Stimulated activated naive CD8-positive, alpha-beta T cell treated with anti-CD3 and anti-CD28 coated beads, Interleukin-15, amount 100 ng/mL, for 72 hours (primary cell): ENCODE results near the gene CAPG.
"Not testable (repeated sequence)": the region's sequence is repeated elsewhere in the genome, so short reads cannot be mapped to it uniquely, and the experiment has no call there.

ENCODE experiments used
- ATAC-seq: fragments of 150-1000 bp; cut with Tn5 transposase; 2 replicates; pipeline ENCODE4 v1.10.0; 2021; ENCODE audit warnings: mild to moderate bottlenecking, moderate library complexity
- DNase-seq, 2 donors: peaks; one replicate each; pipeline ENCODE4 v3.0.0; 2021 to 2022
- H3K27ac Mint-ChIP-seq, 2 donors: one replicate each; pipeline ENCODE4 v1.8.0; 2022; ENCODE audit warnings: mild to moderate bottlenecking in 2 of 2, mixed read lengths in 2 of 2, moderate library complexity in 2 of 2
- H3K27me3 Mint-ChIP-seq: one replicate; pipeline ENCODE4 v1.8.0; 2022; ENCODE audit warnings: mixed read lengths
- H3K4me1 Mint-ChIP-seq: one replicate; pipeline ENCODE4 v1.8.0; 2022; ENCODE audit warnings: mild to moderate bottlenecking, mixed read lengths
- H3K4me3 Mint-ChIP-seq, 2 donors: one replicate each; pipeline ENCODE4 v1.8.0; 2022; ENCODE audit warnings: mild to moderate bottlenecking in 2 of 2, mixed read lengths in 2 of 2, moderate library complexity in 1 of 2
- H3K9me3 Mint-ChIP-seq, 2 donors: one replicate each; pipeline ENCODE4 v1.8.0; 2022; ENCODE audit warnings: mixed read lengths in 2 of 2

Gene CAPG

DNA sequence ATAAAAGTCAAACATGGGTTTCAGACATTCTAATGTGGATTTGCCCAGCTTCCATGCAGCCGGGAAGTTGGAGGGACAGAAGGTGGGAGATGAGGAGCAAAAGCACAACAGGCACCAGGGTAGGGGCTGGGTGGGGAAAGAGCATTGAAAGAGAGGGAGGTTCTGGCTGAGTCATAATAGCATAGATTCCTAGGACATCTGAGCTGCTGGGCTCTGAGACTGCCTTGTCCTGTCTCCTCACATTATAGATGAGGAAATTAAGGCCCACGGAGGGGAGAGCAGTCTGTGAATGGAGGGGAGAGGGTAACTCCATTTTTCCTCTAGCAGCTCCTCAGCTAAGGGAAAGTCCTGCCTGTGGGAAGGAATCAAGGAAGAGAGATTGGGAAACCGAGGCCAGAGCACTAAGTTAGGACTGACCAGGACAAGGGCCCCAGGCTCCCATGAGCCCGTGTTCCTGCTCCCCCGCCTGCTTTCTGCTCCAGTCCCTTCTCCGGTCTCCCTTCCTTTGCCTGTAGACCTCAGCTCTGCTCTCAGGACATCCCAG is 34.5 kb upstream of the CAPG start:
- DNase-seq: no peak
- Mint-ChIP-seq H3K27me3 (no peaks in the 10 kb centered on the region), H3K9me3 (no peaks in the 10 kb centered on the region), H3K27ac (peak overlapping the region; percentile 40 to 43), H3K4me3 (no peak overlapping the region), H3K4me1 (peaks cover 20% of the 10 kb centered on the region)
- no peak for ATAC-seq

DNA sequence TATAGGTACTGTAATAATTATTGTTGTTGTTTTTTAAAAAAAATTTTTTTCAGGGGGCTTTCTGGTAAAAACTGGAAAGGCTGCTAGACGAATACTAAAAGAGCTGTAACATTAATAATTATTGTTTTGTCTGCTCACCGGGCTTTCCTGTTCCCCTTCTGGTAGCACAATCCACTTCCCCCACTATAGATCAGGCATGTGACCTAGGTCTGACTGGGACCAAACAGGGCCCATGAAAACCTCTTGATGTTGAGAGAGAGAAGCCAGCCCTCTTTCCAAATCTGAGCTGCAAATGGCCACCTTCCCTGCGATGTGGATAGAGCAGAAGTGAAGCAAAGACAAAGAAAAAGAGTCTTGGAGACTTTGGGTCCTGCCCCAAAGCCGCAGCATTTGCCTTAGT is 31.7 kb upstream of the CAPG start:
- DNase-seq: no peak
- no peak overlapping the region for H3K27ac Mint-ChIP-seq
- no peak overlapping the region for H3K4me3 Mint-ChIP-seq
- no peak for ATAC-seq
- H3K27me3 Mint-ChIP-seq: no peaks in the 10 kb centered on the region
- H3K9me3 Mint-ChIP-seq: no peaks in the 10 kb centered on the region
- peaks cover 45% of the 10 kb centered on the region for H3K4me1 Mint-ChIP-seq

DNA sequence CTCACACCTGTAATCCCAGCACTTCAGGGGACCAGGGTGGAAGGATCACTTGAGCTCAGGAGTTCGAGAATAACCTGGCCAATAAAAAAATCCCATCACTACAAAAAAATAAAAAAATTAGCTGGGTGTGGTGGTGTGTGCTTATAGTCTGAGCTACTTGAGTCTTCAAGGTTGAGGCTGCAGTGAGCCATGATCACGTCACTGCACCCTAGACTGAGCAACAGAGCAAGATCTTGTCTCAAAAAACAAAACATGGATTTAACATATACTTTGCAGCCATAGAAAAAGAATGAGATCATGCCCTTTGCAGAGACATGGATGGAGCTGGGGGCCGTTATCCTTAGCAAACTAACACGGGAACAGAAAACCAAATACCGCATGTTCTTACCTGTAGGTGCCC is 30.6 kb upstream of the CAPG start:
- H3K27me3 Mint-ChIP-seq: no peaks in the 10 kb centered on the region
- no peak overlapping the region for H3K27ac Mint-ChIP-seq
- DNase-seq (no peak), ATAC-seq (no peak)
- peaks cover 49% of the 10 kb centered on the region for H3K4me1 Mint-ChIP-seq
- H3K4me3 Mint-ChIP-seq: no peak overlapping the region
- H3K9me3 Mint-ChIP-seq: no peaks in the 10 kb centered on the region

DNA sequence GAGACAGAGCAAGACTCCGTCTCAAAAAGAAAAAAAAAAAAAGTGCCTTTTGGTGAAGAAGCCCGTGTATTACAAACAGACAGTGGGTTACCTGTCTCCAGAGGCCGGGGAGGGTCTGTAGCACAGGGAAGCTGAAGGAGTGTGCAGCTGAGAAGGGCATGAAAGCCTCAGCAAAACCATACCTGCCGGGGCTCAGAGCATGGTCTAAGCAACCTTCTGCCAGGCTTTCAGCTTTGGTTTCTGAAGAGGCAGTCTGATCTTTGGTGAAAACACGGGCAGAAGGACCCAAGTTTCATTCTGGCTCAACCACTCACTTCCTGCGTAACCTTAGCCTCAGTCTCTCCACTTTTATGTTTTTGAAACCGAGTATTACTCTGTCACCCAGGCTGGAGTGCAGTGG is 29.8 kb upstream of the CAPG start:
- ATAC-seq: peak; percentile 21

DNA sequence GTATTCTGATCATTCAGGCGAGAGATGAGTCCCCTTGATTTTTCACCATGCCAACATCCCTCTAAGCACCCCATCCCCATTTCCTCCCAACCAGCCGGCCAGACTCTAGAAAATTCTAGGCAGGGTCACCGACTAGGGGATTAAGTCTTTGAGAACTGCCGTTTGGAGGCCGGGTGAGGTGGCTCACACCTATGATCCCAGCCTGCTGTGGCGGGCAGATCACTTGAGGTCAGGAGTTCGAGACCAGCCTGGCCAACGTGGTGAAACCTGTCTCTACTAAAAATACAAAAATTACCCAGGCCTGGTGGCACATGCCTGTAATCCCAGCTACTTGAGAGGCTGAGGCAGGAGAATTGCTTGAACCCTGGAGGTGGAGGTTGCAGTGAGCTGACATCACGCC is 29.4 kb upstream of the CAPG start:
- not testable (repeated sequence) for H3K27me3 Mint-ChIP-seq, DNase-seq, ATAC-seq, H3K9me3 Mint-ChIP-seq
- peaks cover 49% of the 10 kb centered on the region for H3K4me1 Mint-ChIP-seq
- peak overlapping the region; percentile 79 to 92 for H3K4me3 Mint-ChIP-seq
- H3K27ac Mint-ChIP-seq: peak overlapping the region; percentile 90 to 97

More for the DNA sequence above, 29.8 kb upstream of the CAPG start:
- H3K4me1 Mint-ChIP-seq: peaks cover 49% of the 10 kb centered on the region
- H3K27me3 Mint-ChIP-seq: no peaks in the 10 kb centered on the region
- peak overlapping the region; percentile 79 to 92 for H3K4me3 Mint-ChIP-seq
- no peaks in the 10 kb centered on the region for H3K9me3 Mint-ChIP-seq
- peak in 1 of 2 donors; percentile 50 for DNase-seq
- peak overlapping the region; percentile 90 to 97 for H3K27ac Mint-ChIP-seq

DNA sequence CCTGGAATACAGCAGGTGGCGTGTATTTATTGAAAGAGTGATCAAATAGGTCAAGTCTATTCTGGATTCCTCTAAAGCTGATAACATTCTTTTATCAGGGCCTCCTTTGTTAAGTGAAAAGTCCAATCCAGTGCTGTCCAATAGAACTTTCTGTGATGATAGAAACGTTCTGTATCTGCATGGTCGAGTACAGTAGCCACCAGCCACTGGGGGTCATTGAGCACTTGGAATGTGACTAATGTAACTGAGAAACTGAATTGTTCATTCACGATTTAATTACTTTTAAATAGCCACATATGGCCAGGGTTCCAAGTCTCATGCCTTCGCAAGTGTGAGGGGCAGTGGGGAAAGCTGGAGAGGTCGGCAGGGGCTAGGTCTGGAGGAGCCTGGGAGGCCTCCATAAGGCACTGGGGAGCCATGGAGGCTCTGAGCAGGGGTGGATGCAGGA is 28.9 kb upstream of the CAPG start:
- H3K4me3 Mint-ChIP-seq: peak overlapping the region; percentile 79 to 92
- peaks cover 49% of the 10 kb centered on the region for H3K4me1 Mint-ChIP-seq
- DNase-seq (no peak), ATAC-seq (no peak)
- H3K27me3 Mint-ChIP-seq: no peaks in the 10 kb centered on the region
- peak overlapping the region; percentile 61 to 67 for H3K27ac Mint-ChIP-seq
- no peaks in the 10 kb centered on the region for H3K9me3 Mint-ChIP-seq

DNA sequence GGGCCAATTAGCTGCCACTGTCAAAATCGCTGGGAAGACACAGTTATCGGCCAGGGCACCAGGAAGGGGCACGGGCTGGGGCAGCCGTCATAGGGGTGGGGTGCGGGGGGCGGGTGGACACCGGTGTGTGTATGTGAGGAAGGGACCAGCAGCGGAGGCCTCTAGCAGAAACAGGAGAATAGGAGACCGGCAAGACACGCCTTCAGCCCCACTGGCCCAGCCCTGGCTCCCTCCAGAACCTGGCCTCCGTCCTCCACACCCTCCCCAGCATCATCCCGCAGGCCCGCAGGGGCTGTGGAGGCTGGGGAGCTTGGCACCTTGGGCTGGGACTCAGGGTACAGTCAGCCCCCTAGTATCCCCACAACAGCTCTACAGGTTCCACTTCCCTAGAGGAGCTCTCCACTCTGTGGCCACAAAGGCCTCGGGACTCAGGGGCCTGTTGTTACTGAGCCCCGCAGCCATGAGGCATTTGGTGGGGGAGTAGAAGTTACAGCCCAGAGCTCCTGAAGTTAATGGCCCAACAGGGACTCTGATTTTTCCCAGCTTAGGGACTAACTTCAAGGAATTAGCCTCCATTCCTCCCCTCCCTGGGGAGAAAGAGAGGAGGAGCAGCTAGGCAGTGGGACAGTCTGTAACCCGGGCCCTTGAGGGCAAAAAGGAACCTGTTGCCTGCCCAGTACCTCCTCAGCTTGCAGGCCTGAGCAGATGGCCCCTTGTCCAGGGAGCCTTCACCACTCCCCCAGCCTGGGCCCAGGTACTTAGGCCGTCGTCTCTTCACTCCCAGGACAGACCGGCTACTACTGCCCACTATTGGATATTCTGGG is 28.2 kb upstream of the CAPG start:
- ATAC-seq (peak; percentile 8), DNase-seq (no peak)
- no peaks in the 10 kb centered on the region for H3K27me3 Mint-ChIP-seq
- peaks cover 49% of the 10 kb centered on the region for H3K4me1 Mint-ChIP-seq
- H3K4me3 Mint-ChIP-seq: peak overlapping the region; percentile 84 to 92
- H3K9me3 Mint-ChIP-seq: no peaks in the 10 kb centered on the region
- peak overlapping the region; percentile 97 for H3K27ac Mint-ChIP-seq

DNA sequence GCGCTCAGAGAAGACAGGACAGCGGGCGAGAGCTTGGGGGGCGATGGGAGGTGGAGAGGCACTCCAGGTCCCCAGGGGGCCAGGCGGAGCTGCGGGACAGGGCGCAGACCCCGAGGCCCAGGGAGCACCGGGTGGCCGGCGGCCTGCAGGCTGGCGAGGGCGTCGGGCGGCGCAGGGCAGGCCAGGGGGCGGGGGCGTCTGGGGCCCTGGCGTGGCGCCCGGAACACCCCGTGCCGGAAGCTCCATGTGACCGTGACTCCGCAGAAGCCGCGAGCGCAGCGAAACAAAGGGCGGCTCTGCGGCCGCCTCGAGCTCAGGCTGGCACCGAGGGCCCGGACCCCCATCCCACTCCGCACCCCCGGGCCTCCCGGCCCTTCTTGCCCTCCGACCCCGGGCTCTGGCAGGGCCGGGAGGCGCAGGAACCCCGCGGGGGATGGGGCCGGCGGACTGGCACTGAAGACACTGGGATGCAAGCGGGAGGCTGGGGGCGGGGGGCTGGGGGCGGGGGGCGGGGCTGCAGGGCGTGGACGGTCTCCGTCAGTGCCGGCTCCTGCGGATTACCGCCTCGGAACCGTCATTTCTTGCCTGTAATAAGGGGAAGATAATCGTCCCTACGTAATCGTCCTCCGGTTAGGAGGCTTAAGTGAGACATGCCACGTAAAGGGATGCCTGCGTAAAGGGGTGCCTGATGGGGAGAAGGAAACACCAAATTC is 27.5 kb upstream of the CAPG start:
- Mint-ChIP-seq H3K9me3 (no peaks in the 10 kb centered on the region), H3K27me3 (no peaks in the 10 kb centered on the region), H3K4me1 (peaks cover 49% of the 10 kb centered on the region), H3K4me3 (peak overlapping the region; percentile 86 to 92), H3K27ac (peak overlapping the region; percentile 97 to 99)
- DNase-seq (peak; percentile 75 to 83), ATAC-seq (peak; percentile 85)

DNA sequence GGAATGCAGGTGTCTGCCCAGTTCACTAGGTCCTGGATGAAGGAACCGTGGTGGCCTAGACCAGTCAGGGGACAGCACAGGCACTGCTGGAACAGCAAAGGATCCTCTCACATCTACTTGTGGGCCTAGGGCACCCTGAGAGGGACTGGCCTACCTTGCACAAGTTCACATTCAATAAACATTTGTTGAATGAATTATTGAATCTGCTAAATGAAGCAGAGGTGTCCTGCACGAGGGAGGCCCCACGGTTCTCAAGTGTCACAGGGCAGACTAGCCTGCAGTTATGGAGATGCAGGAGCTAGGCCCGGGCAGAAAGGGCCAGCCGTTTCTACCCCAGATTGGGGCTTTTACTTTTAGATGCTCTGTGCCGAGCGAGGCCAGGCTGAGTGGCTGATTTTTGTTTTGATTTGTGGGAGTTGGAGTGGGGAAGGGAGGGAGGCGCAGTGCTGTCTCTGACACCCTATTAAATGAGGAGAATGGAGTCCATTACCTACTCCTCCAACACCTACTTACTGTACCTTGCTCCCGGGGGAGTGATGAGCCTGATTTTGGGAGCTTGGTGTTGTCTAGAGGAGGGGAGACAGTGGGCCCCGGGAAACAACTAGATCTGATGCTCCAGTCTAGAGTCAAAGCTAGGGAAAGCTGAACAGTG is 26.8 kb upstream of the CAPG start:
- Mint-ChIP-seq H3K27me3 (no peaks in the 10 kb centered on the region), H3K4me3 (peak overlapping the region; percentile 86 to 92), H3K4me1 (peaks cover 49% of the 10 kb centered on the region), H3K27ac (peak overlapping the region; percentile 93 to 99), H3K9me3 (no peaks in the 10 kb centered on the region)
- ATAC-seq (no peak), DNase-seq (no peak)

DNA sequence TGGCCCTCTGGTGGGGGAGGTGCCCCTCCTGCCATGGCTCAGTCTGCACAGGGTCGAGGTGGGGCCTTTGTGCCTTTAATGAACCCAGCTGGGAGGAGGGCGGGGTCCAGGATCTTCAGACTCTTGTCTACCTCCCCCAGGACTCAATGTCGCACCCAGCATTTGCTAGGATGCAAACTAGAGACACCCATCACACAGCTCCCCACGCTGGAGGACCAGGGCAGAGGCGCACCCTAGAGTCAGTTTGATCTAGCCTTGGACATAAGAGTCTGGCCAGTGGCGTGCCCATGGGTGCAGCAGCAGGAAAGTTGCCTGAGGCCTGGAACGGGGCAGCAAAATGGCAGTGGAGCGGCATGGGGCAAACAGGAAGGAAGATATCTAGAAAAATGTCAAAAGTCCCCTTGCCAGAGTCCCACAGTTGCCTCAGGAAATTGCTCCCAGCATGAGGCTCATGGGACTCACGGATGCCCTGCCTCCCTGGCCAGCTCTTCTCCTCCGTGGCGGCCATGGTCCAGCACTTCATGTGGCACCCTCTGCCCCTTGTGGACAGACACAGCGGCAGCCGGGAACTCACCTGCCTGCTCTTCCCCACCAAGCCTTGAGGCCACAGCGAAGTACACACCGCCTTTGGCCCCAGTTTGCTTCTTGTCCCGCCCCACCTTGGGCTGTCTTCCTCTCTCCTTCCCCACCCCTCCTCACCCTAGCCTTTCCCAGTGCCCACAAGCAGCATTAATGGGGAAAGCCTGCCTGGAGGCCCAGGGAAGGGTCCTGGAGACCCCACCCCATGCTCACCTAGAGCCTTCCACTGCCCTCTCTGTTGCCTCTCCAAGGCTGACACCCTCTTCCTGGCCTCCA is 26.0 kb upstream of the CAPG start:
- Mint-ChIP-seq H3K4me1 (peaks cover 49% of the 10 kb centered on the region), H3K9me3 (no peaks in the 10 kb centered on the region), H3K27me3 (no peaks in the 10 kb centered on the region), H3K27ac (no peak overlapping the region), H3K4me3 (peak overlapping the region; percentile 27 to 86)
- ATAC-seq (no peak), DNase-seq (no peak)

DNA sequence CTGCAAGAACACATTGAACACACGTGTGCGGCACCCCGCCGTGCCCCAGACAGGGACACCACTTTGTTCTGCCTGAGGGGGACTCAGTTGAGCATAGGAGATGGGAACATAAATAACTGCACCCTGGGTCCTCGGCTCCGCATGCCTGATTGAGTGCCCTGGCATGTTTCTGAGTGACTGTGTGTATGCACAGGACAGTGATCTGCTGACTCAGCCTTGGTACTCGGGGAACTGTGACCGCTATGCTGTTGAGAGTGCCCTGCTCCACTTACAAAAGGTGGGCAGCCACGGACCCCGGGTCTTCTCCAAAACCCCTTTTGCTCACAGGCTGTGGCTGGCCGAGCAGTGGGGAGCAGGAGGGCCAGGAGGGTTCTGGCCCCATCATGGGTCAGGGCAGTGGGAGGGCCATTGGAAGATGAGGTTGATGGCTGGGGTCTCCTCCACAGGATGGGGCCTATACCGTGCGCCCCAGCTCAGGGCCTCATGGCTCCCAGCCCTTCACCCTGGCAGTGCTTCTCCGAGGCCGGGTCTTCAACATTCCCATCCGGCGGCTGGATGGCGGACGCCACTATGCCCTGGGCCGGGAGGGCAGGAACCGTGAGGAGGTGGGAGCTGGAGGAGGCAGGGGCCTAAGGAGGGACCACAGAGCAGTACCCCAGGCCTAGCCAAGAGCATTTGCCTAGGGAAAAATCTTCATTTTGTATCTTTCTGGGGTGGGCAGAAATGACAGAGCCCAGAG is 25.2 kb upstream of the CAPG start:
- no peak overlapping the region for H3K4me3 Mint-ChIP-seq
- no peak for DNase-seq

DNA sequence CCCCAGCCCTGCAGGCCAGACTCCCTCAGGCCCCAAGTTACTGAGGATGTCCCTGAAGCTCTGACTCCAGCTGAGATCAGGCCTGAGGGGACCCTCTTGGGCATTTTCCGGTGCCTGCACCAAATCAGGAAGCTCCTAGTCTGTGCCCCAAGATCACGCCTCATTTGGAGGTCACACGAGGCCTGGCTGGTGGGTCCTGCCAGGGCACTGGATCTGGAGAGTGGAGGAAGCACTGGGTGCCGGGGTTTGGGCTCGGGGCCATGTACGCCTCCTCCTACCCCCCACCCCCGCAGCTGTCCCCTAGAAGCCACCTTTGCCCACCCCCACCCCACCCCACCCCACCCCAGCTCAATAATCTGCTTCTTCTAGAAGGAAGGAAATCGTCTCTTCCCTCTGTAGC is 24.5 kb upstream of the CAPG start:
- Mint-ChIP-seq H3K4me3 (no peak overlapping the region), H3K4me1 (peaks cover 45% of the 10 kb centered on the region), H3K27me3 (no peaks in the 10 kb centered on the region), H3K9me3 (no peaks in the 10 kb centered on the region), H3K27ac (no peak overlapping the region)
- ATAC-seq: no peak
- DNase-seq: no peak

More for the DNA sequence above, 25.2 kb upstream of the CAPG start:
- Mint-ChIP-seq H3K9me3 (no peaks in the 10 kb centered on the region), H3K27ac (no peak overlapping the region), H3K4me1 (peaks cover 45% of the 10 kb centered on the region), H3K27me3 (no peaks in the 10 kb centered on the region)
- no peak for ATAC-seq

DNA sequence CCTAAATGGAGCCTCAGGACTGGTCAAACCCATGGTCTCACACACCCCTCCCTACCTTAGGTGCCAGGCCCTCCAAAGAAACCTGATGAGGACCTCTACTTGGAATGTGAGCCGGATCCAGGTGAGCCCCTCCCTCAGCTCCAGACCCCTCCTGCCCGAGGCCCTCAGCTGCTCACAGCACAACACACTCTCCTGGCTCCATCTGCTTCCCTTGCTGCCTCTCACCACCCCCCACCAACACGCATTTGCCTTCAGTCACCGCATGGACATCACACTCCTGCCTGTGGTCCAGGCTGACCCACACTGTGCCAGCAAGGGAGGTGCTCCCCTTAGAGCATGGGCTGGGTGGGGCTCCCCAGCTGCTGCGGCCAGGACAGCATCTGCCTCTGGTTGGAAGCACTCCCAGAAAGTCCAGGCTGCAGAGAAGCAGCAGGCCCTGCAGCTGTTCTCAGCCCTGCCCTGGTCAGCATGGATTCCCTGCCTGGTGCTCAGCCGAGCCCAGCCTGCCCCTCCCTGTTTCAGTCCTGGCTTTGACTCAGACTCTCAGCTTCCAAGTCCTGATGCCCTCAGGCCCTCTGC is 23.4 kb upstream of the CAPG start:
- H3K4me1 Mint-ChIP-seq: peaks cover 45% of the 10 kb centered on the region
- H3K4me3 Mint-ChIP-seq: no peak overlapping the region
- ATAC-seq: no peak
- DNase-seq: no peak
- no peaks in the 10 kb centered on the region for H3K27me3 Mint-ChIP-seq
- no peaks in the 10 kb centered on the region for H3K9me3 Mint-ChIP-seq
- H3K27ac Mint-ChIP-seq: peak overlapping the region in 1 of 2 donors; percentile 94

DNA sequence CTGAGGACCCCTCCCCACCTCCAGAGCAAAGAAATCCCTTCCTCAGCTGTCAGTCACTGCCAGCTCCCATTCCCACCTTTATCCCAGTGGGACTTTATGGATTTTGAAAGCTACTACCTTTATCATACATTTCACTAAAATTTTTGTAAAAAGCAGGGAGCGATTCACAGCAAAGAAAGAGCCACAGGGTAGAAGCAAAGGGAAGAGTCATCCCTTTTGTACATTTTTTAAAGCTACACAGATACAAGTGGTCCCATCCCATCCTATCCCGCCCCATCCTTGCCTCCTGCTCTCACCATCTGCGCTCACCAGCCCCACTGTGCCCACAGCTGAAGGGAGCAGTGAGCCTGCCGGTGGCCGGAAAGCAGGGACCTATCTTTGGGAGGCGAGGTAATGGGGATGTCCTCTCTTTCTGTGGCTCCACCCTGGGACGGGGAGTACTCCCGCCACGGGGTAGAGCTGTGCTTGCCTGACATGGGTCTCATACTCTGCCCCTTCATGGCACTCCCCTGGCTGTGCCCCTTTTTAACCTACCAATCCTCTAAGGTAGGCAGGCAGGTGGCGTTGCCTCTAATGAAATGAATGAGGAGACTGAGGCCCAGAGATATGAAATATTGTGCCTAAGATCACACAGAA is 21.5 kb upstream of the CAPG start:
- H3K4me3 Mint-ChIP-seq: no peak overlapping the region
- no peak for ATAC-seq

More for the DNA sequence above, 21.5 kb upstream of the CAPG start:
- Mint-ChIP-seq H3K9me3 (no peaks in the 10 kb centered on the region), H3K4me1 (peaks cover 34% of the 10 kb centered on the region), H3K27ac (no peak overlapping the region), H3K27me3 (no peaks in the 10 kb centered on the region)
- DNase-seq: no peak
